ENCODE measurements around the gene CBLC. TPM values are rescaled to one million over a fixed set of nuclear protein-coding genes. Genes with fewer than 3 reads are reported as not detected.

Gene CBLC
- total RNA-seq, 1 donor from 2014 or later = not detected

DNA sequence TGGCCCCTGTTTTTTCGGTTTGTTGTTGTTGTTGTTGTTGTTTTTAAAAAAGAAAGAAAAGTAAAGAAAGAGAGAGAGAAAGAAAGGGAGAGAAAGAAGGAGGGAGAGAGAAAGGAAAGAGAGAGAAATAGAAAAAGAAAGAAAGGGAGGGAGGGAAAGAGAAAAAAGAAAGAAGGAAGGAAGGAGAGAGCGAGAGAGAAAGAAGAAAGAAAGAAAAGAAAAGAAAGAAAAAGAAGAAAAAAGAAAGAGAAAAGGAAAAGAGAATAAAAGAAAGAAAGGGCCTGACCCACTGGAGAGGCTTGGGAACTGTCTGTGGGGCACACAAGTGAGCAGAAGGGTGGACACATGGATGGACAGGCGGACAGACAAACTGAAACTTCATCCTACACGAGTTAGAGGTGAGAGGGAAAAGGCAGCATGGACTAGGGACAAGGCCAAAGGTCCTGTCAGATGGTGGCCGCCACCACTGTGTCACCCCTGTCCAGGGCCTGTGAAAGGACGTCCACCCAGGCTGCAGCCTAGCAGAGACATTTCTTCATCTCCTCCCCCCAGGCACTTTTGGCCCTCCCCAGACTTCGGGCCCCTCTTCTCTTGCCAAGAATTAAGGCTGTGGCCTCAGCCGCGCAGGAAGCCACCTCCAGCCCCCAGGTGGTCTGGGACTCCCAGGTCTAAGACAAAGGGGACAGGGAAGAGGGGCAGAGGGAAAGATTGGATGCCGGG lies 22.1 kb downstream of the CBLC start:
- Mint-ChIP-seq H3K4me3 (ENCODE audit: unreplicated experiment) (no peak overlapping the region), H3K36me3 (ENCODE audit: unreplicated experiment) (no peaks in the 10 kb centered on the region), H3K27ac (ENCODE audit: unreplicated experiment) (no peak overlapping the region), H3K9me3 (ENCODE audit: unreplicated experiment) (no peaks in the 10 kb centered on the region), H3K4me1 (ENCODE audit: unreplicated experiment) (peaks cover 6% of the 10 kb centered on the region), H3K27me3 (ENCODE audit: unreplicated experiment) (peaks cover 9% of the 10 kb centered on the region)
- TF ChIP-seq, protein P1, sequence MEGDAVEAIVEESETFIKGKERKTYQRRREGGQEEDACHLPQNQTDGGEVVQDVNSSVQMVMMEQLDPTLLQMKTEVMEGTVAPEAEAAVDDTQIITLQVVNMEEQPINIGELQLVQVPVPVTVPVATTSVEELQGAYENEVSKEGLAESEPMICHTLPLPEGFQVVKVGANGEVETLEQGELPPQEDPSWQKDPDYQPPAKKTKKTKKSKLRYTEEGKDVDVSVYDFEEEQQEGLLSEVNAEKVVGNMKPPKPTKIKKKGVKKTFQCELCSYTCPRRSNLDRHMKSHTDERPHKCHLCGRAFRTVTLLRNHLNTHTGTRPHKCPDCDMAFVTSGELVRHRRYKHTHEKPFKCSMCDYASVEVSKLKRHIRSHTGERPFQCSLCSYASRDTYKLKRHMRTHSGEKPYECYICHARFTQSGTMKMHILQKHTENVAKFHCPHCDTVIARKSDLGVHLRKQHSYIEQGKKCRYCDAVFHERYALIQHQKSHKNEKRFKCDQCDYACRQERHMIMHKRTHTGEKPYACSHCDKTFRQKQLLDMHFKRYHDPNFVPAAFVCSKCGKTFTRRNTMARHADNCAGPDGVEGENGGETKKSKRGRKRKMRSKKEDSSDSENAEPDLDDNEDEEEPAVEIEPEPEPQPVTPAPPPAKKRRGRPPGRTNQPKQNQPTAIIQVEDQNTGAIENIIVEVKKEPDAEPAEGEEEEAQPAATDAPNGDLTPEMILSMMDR (IDR thresholded peaks at IDR 0.05) = no peak
- no peak for DNase-seq (ENCODE audit: extremely low spot score, unreplicated experiment)

DNA sequence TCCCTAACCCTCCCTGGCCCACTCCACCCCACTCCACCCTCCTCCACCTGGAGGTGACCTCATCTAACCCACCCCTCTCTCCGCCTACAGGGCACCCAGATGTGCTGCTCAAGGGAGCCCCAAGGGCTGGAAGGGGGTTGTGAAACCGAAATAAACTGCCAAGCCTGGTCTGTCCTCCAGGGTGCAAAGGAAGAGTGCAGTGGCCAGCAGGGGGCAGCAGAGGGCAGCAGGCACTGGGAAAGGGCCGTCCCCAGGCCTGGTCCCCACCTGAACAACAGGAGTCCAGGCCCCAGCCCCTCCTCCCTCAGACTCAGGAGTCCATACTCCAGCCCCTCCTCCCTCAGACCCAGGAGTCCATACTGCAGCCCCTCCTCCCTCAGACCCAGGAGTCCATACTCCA lies 22.8 kb downstream of the CBLC start:
- Mint-ChIP-seq H3K4me1 (ENCODE audit: unreplicated experiment) (peaks cover 6% of the 10 kb centered on the region), H3K4me3 (ENCODE audit: unreplicated experiment) (no peak overlapping the region), H3K27ac (ENCODE audit: unreplicated experiment) (no peak overlapping the region), H3K27me3 (ENCODE audit: unreplicated experiment) (peaks cover 15% of the 10 kb centered on the region), H3K36me3 (ENCODE audit: unreplicated experiment) (no peaks in the 10 kb centered on the region), H3K9me3 (ENCODE audit: unreplicated experiment) (no peaks in the 10 kb centered on the region)
- TF ChIP-seq, protein P1 (IDR thresholded peaks at IDR 0.05) = peak; percentile 87
- DNase-seq (ENCODE audit: extremely low spot score, unreplicated experiment) = peak; percentile 95

DNA sequence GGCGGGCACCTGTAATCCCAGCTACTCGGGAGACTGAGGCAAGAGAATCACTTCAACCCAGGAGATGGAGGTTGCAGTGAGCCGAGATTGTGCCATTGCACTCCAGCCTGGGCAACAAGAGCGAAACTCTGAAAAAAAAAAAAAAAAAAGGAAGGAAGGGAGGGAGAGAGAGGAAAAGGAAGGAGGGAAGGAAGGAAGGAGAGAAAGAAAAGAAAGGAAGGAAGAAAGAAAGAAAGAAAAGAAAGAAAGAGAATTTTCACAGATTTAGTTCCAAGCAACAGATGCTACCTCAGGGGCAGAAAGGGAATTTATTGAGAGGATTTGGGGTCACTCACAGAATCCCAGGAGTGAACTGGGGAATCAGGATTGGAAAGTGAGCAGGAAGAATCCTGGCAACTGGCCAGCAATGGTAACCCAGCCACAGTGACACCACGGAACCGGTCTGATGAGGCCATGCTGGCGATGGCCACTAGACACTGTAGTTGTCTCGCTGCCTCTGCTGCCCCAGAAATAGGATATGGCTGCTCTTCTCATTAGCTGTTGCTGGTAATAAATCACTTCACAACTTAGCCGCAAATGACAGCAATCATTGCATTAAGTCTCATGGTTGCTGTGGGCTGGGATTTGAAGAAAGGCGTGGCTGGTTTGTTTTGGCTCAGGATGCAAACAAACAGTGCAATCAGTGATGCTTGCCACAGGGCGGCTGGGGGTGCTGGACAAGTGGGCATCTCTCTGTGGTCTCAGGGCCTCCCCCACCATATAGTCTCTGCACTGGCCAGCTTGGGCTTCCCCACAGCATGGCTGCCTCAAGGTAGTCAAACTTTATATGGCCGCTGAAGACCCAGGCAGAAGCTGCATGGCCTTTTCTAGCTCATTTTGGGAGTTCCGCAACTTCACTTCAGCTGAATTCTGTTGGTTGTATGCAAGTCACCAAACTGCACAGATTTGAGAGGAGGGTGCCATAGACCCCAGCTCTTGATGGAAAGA lies 26.0 kb downstream of the CBLC start:
- peaks cover 18% of the 10 kb centered on the region for H3K27me3 Mint-ChIP-seq (ENCODE audit: unreplicated experiment)
- peaks cover 12% of the 10 kb centered on the region for H3K4me1 Mint-ChIP-seq (ENCODE audit: unreplicated experiment)
- no peaks in the 10 kb centered on the region for H3K36me3 Mint-ChIP-seq (ENCODE audit: unreplicated experiment)
- TF ChIP-seq, protein P1 (IDR thresholded peaks at IDR 0.05) = no peak
- no peak overlapping the region for H3K4me3 Mint-ChIP-seq (ENCODE audit: unreplicated experiment)
- H3K9me3 Mint-ChIP-seq (ENCODE audit: unreplicated experiment) = no peaks in the 10 kb centered on the region
- DNase-seq (ENCODE audit: extremely low spot score, unreplicated experiment) = no peak
- no peak overlapping the region for H3K27ac Mint-ChIP-seq (ENCODE audit: unreplicated experiment)

DNA sequence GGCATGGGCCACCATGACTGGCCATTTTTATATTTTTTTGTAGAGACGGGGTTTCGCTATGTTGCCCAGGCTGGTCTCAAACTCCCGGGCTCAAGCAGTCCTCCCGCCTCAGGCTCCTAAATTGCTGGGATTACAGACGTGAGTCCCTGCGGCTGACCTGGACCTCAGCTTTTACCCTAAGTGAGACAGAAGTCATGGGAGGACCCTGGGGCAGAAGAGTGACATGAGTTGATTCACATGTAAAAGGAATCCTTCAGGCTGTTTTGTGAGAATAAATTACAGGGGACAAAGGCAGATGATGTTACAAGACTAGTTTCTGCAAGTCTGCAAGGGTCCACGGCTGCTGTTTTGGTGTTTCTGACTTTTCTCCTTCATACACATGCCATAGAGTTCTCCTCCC lies 28.6 kb downstream of the CBLC start:
- Mint-ChIP-seq H3K4me3 (ENCODE audit: unreplicated experiment) (no peak overlapping the region), H3K4me1 (ENCODE audit: unreplicated experiment) (peaks cover 29% of the 10 kb centered on the region), H3K9me3 (ENCODE audit: unreplicated experiment) (no peaks in the 10 kb centered on the region), H3K27me3 (ENCODE audit: unreplicated experiment) (peaks cover 18% of the 10 kb centered on the region), H3K27ac (ENCODE audit: unreplicated experiment) (peak overlapping the region; percentile 57), H3K36me3 (ENCODE audit: unreplicated experiment) (no peaks in the 10 kb centered on the region)
- TF ChIP-seq, protein P1 (IDR thresholded peaks at IDR 0.05) = no peak
- no peak for DNase-seq (ENCODE audit: extremely low spot score, unreplicated experiment)

DNA sequence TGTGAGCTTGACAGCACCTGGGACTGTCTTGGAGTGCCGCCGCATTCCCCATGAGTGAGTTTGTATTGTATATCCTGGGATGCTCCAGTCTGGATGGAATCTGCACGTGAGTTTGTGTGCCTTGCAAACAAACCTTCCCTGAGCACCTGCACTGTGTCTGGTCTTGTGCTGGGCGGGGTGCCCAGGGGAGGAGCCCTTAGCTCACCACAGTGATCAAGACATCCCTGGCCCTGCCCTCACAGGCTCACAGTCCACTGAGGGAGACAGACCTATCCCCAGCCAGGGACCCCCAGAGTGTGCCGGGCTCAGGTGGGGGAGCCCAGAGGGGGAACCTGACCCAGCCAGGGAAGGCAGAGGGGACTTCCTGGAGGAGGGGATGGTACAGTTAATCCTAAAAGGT lies 29.5 kb downstream of the CBLC start:
- H3K27ac Mint-ChIP-seq (ENCODE audit: unreplicated experiment) = no peak overlapping the region
- H3K9me3 Mint-ChIP-seq (ENCODE audit: unreplicated experiment) = no peaks in the 10 kb centered on the region
- H3K27me3 Mint-ChIP-seq (ENCODE audit: unreplicated experiment) = peaks cover 18% of the 10 kb centered on the region
- no peaks in the 10 kb centered on the region for H3K36me3 Mint-ChIP-seq (ENCODE audit: unreplicated experiment)
- peaks cover 29% of the 10 kb centered on the region for H3K4me1 Mint-ChIP-seq (ENCODE audit: unreplicated experiment)
- TF ChIP-seq, protein P1 (IDR thresholded peaks at IDR 0.05) = no peak
- DNase-seq (ENCODE audit: extremely low spot score, unreplicated experiment) = no peak
- no peak overlapping the region for H3K4me3 Mint-ChIP-seq (ENCODE audit: unreplicated experiment)
